Renal cortical epithelial cell (primary cell): ENCODE results near the gene TREH. TPM values are rescaled to one million over a fixed set of nuclear protein-coding genes. Genes with fewer than 3 reads are reported as not detected.

ENCODE experiments used
- DNase-seq: peaks from one replicate; pipeline ENCODE4 v3.0.0-alpha.2; 2011; ENCODE audit warnings: low read depth
- total RNA-seq: library from RNA; depleted of rRNA; stranded (reverse); fragments of >200 nt; gene quantifications from 2 replicates; pipeline ENCODE4 v1.2.3, GENCODE V29; 2014

The TREH gene
- total RNA-seq, 1 donor from 2014 or later, result not detected

DNA sequence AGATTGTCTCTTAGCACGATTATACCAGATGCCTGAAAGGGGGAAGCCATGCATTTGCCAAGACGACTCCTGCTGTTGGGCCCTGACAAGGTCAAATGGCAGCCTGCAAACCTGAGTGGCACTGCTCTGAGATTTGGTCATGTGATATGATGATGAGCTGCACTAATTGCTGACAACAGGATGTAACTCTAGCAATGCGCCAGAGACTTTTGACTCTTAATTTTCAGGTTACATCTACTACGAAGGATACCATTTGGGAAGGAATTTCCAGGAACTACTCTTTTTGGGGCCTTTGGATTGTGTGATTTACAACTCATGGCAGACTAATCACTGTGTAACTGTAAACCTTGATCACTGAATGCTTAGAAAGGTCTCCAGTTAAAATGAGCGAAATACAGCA is 13.1 kb downstream of the TREH start:
- DNase-seq, result no peak

DNA sequence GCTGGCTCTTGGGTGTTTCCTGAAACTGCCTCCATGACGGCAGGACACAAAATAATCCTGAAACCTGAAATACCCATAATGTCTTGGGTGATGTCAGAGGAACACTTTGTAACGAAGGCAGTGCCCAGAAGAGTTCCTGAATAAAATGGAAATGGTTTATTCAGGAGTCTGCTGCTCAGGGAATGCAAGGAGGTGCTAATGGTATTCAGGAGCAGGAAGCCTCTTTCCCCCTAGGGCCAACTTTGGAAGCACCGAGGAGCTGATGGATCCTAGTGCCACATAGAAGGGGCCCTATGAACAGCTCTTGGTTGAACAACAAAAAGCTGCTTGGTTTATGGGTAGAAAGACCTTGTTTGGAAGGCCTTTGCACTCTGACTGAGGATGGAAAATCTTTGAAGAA is 15.5 kb downstream of the TREH start:
- DNase-seq, result no peak

DNA sequence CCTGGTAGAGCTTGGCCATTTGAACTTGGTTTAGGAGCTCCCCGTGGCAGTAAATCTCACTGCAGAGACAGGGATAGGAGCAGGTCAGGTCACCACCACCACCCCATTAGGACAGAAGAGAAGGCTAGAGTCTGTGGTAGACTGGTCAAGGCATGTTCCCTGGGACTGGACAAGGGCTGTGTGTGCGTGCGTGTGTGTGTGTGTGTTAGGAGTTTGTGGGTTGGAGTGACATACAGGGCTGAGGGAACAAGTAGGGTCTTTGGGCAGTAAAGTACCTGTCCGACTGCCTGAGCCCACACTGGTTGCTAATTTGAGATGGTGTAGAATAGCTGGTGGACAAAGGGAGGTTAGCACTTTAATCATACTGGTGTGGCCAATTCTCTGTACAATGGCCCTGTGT is 16.1 kb downstream of the TREH start:
- no peak for DNase-seq

DNA sequence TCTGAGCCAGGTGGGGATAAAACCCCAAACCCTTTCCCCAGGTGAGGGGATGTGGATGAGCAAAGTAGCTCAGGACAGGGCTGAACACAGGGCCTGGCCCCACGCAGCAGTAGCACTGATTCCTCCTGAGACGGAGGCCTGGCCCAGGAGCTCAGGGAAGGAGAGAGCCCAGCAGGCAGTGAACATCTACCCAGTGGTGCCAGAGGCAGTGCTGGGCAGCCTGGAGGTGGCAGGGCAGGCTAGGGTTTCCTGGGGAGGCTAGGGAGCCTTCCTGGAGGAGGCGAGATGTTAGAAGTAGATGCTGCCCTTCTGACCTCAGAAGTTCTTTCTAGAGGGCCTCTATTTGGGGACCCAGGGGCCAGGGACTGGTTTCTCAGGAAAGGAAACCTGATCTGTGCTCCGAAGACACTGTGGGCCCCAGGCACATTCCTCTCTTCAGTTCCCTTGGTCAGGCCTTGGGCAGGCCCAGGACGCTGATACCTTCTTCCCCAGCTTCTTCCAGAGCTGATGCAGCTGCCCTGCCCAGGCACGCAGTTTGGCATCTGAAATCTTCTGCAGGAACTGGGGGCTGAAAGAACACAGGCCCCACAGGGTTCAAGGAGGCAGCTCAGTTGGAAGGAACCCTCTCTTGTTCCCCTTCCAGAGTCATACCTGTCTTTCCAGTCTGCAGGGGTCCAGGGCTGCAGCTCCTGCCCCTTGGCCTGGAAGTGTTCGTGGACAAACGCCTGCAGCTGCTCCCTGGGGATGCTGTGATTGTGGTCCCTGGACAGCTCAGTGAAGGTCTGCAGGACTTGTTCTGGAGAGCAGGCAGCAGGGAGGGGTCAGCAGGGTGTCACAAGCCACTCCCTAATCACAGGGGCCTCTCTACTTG is 16.8 kb downstream of the TREH start:
- DNase-seq, result no peak

DNA sequence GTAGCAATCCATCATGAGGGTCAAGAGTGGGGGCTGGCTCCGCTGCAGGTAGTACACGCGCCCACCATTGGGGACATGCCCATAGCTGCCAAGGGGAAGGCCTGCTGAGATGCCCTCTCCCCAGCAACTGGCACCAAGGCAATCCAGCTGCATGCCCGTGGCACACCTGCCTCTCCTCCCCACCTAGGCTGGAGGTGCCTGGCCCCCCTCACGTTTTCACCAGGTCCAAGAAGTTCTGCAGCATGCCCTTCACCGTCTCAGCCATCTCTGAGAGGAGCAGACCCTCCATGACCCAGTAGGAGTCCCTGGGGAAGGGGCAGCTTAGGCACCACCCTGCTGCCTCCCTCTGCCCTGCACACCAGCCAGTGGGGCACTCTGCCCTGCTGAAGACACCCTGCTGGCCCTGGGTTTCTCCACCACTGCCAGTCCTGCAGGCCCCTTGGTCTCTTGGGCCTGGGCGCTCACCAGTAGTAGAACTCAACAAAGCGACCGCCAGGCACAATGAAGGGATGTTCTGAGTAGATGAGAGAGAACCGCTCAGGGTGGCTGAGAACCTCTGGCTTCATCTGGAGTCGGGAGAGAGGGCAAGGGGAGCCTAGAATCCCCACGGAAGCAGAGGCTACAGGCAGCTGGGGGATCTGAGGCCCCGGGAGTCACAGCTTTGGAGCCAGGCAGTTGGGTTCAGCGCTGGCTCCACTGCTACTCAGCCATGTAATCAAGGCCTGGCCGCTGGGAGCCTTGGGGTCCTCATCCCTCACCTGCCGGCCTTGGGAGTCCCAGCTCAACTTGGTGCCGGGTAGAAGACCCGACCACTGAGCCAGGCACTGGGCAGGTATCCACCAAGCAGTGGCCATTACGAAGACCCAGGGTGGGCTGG is 17.8 kb downstream of the TREH start:
- DNase-seq, result no peak

DNA sequence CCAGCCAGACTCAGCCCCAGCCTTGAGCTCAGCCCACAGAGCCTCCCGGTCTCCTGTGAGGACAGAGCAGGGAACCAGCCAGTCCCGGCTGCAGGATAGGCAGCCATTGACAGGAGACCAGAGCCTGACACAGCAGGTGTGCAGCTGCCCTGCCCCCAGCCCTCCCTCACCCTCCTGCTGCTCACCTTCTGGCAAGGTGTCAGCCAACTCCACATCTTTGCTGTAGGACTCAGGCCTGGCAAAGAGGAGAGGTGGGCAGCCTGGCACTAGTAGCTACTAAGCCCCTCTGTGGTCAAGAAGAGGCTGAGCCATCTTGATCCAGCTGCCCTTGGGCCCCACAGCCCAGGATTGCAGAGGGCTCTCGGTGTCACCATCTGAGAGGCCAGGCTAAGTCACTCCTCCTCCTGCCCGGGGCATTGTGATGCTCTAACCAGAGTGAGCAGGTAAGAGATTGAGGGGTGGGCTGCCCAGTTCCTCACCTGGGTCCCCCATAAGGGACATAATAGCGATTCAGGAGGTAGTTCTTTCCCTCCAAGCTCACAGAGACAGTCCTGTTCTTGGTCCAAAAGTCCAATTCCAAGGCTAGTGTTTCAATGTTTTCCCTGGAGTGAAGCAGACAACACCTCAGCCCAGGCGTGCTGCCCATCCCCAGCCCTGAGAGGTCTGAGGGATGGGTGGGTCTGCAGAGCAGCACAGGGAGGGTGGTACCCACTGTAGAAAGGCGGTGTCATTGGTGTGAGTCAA is 18.6 kb downstream of the TREH start:
- no peak for DNase-seq

DNA sequence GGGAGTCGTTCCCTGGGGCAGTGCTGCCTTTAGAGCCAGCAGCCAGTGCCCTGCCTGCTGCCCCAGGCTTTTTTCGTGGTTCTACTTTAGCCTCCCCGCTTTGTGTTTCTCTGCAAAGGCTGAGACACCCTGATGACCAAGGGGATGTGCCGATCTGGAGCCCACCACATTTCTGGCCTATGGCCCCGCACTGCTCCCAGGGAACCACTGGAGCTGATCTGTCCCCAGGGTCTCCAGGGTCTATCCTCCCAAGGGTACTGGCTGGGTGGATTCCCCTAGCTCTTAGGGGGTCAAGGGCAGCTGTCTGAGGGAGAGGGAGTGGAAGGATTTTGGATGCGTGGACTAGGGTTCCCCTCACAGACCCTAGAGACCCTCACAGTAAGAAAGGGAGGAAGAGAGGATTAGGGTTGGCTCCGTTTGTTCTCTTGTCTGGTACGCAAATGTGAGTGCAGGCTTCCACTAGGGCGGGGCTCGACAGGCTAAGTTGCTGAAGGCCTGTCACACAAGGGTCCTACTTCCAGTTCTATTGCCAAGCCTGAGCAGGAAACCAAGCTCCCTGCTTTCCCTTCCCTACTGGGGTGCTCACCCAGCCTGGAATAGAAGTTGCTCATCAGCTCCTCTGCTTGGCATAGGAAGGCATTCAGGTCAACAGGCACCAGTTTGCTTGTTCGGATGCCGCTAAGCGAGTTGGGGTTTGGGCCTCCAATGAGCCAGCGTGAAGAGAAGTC is 19.3 kb downstream of the TREH start:
- no peak for DNase-seq

DNA sequence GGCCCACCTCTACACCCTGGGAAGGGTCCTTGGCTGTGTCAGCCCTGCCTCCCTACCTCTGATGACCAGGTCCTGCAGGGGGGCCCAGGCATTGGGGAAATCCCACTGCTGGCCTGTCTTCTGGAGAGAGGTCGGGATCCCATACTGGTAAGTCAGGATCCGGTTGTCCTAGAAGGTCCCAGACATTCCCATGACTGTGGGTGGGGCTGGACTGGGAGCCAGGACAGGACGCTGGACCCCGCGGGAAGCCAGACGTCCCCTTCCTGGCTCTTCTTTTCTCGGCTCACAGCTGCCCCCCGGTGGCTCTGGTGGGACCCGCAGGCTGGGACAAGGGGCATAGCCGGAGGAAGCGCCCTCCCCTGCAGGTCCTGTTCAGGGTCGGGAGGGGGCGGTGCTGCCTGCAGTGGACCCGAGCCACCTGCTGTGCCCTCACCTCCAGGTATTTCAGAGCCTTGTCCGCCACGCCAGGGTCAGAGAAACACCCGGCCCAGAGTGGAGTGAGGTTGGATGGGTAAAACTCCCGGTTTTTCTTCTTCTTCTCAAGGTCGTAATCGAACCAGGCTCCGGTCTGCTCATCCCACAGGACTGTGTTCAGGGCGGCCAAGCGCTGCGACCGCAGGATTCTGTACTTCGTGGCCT is 20.0 kb downstream of the TREH start:
- peak; percentile 58 for DNase-seq

DNA sequence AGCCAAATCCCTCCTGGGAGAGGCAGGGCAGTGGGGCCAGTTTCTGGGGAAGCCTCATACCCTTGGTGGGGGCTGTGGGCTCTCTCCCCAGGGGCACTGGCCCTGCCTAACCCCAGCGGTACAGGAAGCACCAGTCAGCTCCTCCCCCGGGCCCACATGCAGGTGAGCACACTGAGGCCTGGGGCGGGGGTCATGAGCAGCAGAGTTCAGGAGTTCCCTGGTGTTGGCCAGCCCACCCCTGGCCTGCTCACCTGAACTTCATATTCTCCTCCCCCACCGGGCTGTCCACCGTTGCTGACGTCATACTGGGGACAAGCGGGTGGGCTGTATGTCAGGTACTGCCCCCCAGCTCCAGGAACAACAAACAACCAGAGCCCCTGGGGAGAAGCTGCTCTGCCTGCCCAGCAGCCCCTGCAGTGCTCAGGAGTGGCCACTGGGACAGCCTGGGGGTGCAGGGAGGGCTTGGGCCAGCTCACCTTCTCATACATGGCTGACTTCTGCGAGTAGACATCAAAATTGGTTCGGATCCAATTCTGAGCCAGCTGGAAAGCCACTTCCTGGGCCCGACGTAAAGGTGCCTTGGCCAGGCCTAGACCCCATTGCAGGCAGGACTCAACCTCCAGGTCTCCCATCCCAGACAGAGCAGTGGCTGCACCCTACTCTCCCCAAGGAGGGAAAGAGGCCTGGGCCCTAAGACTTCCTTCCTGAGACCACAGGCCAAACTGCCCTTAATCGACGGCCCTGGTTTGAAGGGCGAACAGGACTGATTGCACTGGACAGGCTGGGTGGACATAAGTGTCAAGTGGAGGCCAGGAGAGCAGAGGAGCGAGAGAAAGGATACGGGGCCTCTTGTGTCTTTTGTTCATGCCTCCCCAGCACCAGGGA is 20.8 kb downstream of the TREH start:
- peak; percentile 25 for DNase-seq

DNA sequence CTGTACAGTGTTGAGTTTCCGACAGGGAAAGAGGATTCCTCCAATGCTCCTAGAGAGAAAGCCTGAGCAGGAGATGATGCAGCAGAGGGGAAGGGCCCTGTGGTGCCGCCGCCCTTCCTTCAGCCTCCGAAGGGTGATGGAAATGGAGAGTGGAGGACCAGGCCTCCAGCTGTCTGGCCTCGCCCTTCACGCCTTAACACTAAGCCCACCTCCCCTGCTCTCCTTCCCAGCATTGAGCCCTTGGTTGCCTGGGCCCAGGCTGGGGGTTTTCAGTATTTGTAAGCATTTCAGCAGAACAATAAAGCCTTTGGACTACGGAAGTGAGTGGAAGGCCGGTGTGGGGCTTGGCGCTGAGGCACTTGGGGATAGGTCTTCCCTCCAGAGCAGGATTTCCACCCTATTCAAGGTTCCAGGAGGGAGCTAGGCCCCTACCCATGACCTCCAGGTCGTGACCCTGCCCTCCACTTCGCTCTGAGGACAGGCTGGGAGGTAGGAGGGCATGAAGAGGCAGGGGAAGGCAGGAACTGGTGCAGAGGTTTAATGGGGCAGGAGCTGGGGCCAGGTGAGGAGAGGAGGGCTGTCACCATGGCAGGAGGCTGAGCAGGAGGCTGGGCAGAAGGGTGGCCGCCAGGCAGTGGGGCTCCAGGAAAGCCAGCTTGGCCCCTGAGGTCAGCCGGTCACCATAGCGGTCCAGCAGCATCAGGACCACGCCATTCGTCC is 21.6 kb downstream of the TREH start:
- DNase-seq, result no peak

DNA sequence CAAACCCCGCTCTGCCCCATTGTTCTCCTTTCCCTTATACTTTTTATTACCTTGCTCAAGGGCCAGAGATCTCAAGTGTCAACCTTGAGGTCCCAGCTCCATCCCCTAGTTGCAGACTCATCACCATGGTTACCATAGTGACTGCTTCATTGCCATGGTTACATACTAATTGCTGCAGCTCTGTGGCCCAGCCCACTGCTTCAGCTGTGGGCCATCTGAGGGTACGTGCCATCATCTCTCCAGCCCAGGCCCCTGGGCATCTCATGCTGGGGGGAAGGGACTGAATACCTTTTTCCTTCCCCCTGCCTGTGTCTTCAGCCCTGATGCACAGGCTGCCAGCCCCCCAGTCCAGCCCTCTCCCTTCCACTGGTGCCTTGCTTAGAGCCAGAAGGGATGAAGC is 22.2 kb downstream of the TREH start:
- DNase-seq, result no peak

DNA sequence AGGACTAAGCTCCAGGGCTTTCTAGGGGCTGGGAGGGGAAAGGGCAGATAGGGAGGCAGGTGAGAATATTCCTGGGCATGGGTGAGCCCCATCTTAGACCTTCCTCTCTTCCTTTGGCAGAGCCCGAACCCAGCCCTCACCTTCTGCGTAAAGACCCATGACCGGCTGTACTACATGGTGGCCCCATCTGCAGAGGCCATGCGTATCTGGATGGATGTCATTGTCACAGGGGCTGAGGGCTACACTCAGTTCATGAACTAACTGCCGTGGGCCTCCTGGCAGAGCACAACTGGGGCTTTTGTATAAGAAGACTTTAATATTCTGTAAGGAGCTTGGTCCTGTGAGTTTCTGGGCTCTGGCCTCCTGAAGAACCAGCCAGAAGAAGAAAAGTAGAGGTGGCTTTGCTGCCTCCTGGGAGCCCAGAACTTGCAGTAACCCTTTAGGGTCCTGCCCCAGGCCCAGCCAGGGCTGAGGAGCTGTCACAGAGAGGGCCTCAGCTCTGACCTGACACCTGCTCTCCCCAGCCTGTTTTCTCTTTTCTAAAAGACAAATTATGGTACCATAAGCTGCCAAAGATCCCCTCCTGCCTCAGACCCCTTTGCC is 22.8 kb downstream of the TREH start:
- DNase-seq, result no peak

DNA sequence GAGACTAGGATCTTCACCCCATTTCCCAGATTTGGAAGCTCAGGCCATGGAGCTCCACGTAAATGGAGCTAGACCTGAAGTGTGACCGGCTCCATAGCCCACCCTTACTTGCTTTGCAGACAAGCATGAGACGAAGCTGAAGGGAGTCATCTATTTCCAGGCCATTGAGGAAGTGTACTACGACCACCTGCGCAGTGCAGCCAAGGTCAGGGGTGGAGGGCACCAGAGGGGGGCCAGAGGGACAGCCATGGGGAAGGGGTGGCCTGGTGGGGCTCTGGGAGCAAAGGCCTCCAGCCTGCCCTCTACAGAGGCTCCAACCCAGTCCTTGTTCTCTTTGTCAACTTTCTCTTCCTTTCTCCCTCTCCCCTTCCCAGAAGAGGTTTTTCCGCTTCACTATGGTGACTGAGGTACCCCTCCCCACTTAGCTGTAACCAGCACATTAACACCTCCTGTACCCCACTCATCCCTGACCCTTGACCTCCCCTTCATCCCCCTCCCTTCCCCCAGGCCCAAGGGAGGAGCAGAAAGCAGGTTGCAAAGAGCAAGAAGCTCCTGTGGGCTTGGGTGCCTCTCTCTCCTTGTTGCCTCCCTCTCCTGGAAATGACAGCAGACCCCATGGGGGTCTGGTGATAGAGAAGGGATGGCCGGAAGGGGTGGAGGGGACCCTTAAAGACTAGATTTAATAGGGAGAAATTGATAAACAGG is 23.8 kb downstream of the TREH start:
- no peak for DNase-seq

DNA sequence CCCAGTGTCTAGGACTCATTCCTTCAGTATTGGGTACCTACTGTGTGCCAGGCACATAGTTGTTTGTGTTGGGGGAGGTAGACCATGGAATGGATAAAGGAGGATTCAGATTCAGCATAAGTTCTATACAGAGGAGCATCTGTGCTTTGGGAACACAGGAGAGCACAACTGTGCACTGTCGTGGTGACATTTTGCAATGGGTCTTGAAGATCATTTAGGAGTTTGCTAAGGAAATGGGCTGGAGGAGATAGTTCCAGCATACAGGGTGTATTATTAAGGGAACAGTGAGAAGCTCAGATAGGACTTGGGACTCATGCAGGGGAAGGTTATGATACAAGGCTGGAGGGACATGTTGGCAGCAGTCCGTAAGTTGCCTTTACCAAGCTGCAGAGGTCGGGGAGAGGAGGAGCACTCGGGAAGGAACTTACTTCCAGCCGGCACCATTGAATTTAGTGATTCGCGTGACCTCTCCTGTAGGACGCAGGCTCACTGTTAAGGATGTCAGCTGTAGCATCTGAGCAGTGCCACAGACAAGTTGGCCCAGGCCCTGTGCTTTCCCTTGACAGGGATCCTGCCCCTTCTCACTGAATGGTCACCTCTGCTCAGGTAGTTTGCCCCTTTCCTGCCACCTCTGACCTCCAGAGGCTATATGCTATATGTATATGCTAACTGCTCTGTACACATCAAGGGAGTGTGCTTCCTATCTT is 25.6 kb downstream of the TREH start:
- DNase-seq, result no peak

DNA sequence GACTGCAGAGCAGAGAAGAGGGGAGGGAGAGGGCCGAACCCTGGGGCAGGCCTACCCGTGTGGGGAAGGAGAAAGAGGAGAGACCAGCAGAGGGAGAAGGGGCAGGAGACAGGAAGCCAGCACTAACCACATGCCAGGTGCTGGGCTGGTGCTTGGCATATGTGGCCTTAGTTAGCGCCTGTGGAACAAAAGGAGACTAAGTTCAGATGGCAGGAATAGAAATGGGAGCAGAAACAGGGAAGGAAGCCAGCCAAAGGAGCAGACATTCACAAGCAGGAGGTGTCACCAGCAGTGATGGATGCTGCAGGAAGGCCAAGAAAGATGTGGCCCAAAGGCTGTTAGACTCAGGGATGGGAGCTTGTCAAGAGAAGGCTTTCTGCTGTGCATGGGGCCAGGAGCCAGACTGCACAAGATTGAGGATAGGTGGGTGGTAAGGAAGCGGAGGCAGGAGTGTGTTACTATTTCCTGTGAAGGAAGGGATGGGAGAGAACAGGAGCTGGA is 26.7 kb downstream of the TREH start:
- no peak for DNase-seq

DNA sequence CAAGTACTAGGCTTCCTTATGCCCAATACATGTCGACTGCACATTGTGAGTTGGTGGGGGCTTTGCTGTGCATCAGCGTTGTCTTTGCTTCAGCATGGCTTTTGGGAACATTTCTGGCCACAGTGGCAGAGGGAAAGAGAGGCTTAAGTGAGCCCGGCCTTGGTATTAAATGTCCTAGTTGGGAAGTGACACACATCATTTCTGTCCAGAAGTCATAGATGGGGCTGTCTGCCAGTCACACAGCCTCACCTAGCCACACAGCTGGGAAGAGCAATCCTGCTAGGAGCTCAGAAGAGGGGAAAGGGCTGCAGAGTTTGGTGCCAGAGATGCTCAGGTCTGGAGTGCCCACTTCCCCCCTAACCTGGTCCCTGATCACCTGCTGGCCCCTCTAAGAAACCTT is 27.6 kb downstream of the TREH start:
- DNase-seq, result no peak

DNA sequence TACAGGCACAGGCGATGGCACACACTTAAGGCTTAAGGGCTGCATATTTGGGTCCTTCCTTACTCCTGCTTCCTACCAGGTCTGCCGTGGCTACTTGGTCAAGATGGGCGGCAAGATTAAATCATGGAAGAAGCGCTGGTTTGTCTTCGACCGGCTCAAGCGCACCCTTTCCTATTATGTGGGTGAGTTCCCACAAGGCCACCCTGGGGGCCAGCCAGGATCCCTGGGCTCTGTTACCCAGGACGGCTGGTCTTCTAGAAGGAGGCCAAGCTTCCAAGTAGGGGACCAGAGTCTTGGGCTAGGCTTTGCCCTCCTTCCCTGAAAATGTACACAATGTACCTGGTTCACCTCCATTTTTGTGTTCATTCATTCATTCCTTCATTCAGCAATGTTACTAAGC is 29.1 kb downstream of the TREH start:
- no peak for DNase-seq
